NT2/D1 (cell line): ENCODE measurements around the gene ALLC.

ENCODE experiments used
- YY1 ChIP-seq: IDR thresholded peaks from 2 replicates; pipeline ENCODE4 v1.6.1; 2011; ENCODE audit not compliant: insufficient read length, insufficient read depth
- ZNF274 ChIP-seq: IDR thresholded peaks from 2 replicates; pipeline ENCODE4 v1.6.1; 2011; ENCODE audit warnings: mild to moderate bottlenecking, low read depth, low read length

DNA sequence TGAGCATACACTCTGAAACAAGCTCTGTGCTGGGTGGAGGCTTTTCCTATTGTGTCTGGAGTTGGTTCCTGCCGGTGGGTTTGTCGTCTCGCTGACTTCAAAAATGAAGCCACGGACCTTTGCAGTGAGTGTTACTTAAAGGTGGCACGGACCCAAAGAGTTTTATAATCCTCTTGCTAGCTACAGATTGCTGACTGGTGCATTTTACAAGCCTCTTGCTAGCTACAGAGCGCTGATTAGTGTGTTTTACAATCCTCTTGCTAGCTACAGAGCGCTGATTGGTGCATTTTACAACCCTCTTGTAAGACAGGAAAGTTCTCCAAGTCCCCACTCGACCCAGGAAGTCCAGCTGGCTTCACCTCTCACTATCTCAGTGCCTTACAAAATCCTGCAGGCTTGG, 60.7 kb downstream of the ALLC start:
- no peak for TF ChIP-seq ZNF274
- no peak for TF ChIP-seq YY1
